GM23338 (cell line): ENCODE measurements around the gene SMARCC2.

Experiments used
- CREB1 ChIP-seq: fragments of 250-450 bp; sonication (Bioruptor Pico); IDR thresholded peaks from 2 replicates; pipeline ENCODE4 v1.5.0; 2020; ENCODE audit warnings: low read depth, mild to moderate bottlenecking, moderate library complexity
- CTCF ChIP-seq, 2 experiments: fragments of 200-600 bp in 1 of 2; sonication (generic) in 1 of 2; conservative IDR thresholded peaks; 2 replicates each; pipeline versions ENCODE4 v1.5.1 to v1.6.1; 2016 to 2017; ENCODE audit warnings: antibody characterized with exemption in 2 of 2, low read depth in 2 of 2, mild to moderate bottlenecking in 2 of 2, moderate library complexity in 1 of 2
- EZH2 ChIP-seq: fragments of 200-600 bp; sonication (generic); IDR thresholded peaks from one replicate; pipeline ENCODE4 v1.8.0; 2017; ENCODE audit warnings: antibody characterized with exemption, mild to moderate bottlenecking, low read depth; ENCODE audit not compliant: unreplicated experiment
- NANOG ChIP-seq: IDR thresholded peaks from 2 replicates; pipeline ENCODE4 v1.6.1; 2016; ENCODE audit warnings: antibody characterized with exemption, borderline replicate concordance
- POLR2AphosphoS5 ChIP-seq: IDR thresholded peaks from 2 replicates; pipeline ENCODE4 v1.6.1; 2016; ENCODE audit warnings: antibody characterized with exemption, low read depth
- TF ChIP-seq, protein P1 (sequence below): IDR thresholded peaks from one replicate; pipeline ENCODE4 v1.6.1; 2018; ENCODE audit warnings: antibody characterized with exemption; ENCODE audit not compliant: unreplicated experiment

DNA sequence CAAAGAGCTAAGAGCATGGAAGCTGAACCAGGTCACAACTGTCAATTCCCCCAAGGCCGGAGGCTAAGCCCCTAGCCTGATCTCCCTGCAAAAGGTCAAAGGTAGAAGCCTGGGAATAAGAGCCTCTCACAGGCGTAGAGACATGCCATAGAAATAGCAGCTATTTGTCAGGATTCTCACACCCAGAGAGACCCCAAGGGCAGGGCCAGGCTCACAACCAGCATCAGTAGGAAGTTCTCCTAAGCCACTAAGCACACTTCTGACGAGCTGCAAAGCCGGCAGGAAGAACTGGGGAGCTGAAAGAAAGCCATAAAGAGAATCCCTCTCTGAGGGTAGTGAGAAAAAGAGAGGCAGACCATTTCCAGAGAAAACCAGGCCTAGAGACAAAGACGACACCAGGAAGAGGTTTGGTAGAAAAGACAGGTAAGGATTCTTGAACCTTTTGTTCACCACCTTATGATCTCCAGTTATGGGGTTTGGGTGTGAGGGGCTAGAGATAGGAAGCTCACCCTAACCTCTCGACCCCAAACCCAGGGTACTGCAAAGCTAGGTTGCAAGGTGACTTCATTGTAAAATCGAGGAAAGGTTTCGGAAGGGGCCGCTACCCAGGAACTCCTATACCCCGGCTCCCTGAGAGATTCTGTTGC, 1.0 kb downstream of the SMARCC2 start:
- no peak for TF ChIP-seq EZH2
- no peak for TF ChIP-seq CTCF (conservative IDR thresholded peaks at IDR 0.05; ENCODE audit: low read depth in 2 of 2)
- no peak for TF ChIP-seq CREB1 (CRISPR knock-in tag)
- TF ChIP-seq NANOG, result no peak
- TF ChIP-seq POLR2AphosphoS5, result no peak
- TF ChIP-seq, protein P1, sequence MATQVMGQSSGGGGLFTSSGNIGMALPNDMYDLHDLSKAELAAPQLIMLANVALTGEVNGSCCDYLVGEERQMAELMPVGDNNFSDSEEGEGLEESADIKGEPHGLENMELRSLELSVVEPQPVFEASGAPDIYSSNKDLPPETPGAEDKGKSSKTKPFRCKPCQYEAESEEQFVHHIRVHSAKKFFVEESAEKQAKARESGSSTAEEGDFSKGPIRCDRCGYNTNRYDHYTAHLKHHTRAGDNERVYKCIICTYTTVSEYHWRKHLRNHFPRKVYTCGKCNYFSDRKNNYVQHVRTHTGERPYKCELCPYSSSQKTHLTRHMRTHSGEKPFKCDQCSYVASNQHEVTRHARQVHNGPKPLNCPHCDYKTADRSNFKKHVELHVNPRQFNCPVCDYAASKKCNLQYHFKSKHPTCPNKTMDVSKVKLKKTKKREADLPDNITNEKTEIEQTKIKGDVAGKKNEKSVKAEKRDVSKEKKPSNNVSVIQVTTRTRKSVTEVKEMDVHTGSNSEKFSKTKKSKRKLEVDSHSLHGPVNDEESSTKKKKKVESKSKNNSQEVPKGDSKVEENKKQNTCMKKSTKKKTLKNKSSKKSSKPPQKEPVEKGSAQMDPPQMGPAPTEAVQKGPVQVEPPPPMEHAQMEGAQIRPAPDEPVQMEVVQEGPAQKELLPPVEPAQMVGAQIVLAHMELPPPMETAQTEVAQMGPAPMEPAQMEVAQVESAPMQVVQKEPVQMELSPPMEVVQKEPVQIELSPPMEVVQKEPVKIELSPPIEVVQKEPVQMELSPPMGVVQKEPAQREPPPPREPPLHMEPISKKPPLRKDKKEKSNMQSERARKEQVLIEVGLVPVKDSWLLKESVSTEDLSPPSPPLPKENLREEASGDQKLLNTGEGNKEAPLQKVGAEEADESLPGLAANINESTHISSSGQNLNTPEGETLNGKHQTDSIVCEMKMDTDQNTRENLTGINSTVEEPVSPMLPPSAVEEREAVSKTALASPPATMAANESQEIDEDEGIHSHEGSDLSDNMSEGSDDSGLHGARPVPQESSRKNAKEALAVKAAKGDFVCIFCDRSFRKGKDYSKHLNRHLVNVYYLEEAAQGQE, result no peak
